ENCODE measurements around the gene CRISPLD2.

Gene CRISPLD2, protein sequence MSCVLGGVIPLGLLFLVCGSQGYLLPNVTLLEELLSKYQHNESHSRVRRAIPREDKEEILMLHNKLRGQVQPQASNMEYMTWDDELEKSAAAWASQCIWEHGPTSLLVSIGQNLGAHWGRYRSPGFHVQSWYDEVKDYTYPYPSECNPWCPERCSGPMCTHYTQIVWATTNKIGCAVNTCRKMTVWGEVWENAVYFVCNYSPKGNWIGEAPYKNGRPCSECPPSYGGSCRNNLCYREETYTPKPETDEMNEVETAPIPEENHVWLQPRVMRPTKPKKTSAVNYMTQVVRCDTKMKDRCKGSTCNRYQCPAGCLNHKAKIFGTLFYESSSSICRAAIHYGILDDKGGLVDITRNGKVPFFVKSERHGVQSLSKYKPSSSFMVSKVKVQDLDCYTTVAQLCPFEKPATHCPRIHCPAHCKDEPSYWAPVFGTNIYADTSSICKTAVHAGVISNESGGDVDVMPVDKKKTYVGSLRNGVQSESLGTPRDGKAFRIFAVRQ

DNA sequence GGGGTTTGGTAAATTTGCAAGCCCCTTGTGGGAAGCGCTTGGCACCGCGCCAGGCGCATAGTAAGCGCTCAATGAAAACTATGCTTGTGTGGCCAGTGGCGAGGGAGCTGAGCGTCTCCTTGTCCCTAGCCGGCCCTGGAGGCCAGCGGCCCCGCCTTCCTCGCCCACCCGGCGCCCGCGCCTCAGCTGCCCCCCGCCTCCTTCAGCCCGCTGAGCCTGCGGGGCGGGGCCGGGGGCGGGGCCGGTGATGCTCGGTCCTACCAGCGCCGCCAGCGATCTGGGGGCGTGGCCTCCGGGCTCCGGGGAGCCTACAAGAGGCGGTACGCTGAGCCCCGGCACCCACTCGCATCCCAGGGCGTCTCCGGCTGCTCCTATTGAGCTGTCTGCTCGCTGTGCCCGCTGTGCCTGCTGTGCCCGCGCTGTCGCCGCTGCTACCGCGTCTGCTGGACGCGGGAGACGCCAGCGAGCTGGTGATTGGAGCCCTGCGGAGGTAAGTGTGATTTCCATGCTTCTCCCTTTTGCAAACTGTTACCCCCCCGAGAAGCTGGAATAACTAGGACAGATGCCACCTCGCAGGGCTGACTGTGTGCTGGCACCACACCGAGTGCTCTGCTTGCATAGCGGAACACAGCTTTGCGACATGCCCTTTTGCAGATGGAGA lies at the start of gene CRISPLD2:
TSS of gene CRISPLD2 (plus strand) at position 342 of the 661 bp plus-strand sequence. CDS start 18,511 bp downstream, outside the sequence.
- no peak within 1 kb of the TSS for H3K4me3 ChIP-seq (ENCODE audit: low read depth, low read length)
- DNase-seq (ENCODE audit: low read depth): no peak
- TF ChIP-seq, protein P1, sequence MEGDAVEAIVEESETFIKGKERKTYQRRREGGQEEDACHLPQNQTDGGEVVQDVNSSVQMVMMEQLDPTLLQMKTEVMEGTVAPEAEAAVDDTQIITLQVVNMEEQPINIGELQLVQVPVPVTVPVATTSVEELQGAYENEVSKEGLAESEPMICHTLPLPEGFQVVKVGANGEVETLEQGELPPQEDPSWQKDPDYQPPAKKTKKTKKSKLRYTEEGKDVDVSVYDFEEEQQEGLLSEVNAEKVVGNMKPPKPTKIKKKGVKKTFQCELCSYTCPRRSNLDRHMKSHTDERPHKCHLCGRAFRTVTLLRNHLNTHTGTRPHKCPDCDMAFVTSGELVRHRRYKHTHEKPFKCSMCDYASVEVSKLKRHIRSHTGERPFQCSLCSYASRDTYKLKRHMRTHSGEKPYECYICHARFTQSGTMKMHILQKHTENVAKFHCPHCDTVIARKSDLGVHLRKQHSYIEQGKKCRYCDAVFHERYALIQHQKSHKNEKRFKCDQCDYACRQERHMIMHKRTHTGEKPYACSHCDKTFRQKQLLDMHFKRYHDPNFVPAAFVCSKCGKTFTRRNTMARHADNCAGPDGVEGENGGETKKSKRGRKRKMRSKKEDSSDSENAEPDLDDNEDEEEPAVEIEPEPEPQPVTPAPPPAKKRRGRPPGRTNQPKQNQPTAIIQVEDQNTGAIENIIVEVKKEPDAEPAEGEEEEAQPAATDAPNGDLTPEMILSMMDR (IDR thresholded peaks at IDR 0.05; ENCODE audit: low read depth, low read length, missing control alignments): no peak

DNA sequence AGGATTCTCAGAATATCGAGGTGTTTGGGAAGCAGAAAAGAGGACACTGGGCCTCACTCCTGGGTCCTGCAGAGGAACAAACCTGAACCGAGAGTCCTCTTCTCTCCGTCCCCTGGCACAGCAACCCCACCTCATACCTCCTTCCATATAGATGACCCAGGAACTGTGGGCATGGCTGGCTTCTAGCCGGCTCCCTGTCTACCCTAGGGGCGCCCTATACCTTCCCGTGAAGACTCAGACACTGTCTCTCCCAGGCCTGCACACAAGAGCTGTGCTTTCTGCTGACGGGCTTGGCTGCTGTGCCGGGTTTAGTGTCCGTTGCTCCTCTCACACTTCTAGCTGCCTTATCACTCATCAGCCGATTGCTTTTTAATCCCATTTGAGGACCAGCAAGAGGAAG lies 46.5 kb upstream of the CRISPLD2 start:
- H3K4me3 ChIP-seq (ENCODE audit: low read depth, low read length): no peak overlapping the region
- no peak for DNase-seq (ENCODE audit: low read depth)
- TF ChIP-seq, protein P1 (IDR thresholded peaks at IDR 0.05; ENCODE audit: low read depth, low read length, missing control alignments): no peak

DNA sequence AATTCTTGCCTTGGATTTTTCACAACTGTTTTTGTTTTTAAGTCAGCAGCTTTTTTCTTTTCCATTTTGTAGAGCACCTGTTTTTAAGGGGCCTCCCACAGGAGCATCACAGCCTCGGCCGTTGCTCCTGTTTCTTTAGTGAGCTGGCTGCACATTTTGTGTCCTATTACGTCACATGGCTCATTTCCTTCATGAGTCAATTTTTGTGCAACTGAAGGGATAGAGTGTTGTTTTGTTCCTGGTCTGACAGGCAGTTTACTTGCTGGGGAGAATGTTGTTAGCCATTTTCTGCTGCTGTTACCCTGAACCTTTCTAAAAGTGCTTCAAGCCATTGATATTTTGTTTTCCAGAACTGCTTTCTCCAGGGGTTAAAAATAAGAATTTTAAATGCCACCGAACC lies 45.0 kb upstream of the CRISPLD2 start:
- no peak overlapping the region for H3K4me3 ChIP-seq (ENCODE audit: low read depth, low read length)
- TF ChIP-seq, protein P1 (IDR thresholded peaks at IDR 0.05; ENCODE audit: low read depth, low read length, missing control alignments): no peak
- DNase-seq (ENCODE audit: low read depth): no peak

DNA sequence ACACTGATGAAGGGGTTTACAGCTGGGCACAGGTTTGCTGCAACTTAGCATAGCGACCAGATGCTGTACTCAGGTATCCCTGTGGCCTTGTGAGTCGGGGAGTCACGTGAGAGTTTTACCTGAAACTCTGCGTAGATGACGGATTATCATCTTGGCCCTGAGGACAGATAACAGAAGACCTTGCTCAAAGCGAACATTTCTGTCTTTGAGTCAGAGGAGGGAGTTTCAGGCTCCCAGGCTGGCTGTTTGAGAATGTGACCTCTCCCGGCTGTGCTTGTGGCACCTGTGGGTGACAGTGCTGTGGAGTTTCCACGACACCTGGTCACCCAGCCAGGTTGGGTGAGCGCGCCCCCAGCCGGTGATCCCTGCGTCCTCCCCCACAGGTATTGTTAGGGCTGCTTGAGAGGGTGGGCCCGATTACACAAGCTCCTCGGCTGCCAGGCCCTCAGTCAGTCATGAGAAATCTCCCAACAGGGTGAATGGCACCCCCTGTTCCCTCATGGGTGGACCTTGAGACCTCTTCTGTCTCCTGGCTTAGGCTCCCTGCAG lies 44.4 kb upstream of the CRISPLD2 start:
- no peak for DNase-seq (ENCODE audit: low read depth)
- H3K4me3 ChIP-seq (ENCODE audit: low read depth, low read length): no peak overlapping the region
- TF ChIP-seq, protein P1 (IDR thresholded peaks at IDR 0.05; ENCODE audit: low read depth, low read length, missing control alignments): no peak

DNA sequence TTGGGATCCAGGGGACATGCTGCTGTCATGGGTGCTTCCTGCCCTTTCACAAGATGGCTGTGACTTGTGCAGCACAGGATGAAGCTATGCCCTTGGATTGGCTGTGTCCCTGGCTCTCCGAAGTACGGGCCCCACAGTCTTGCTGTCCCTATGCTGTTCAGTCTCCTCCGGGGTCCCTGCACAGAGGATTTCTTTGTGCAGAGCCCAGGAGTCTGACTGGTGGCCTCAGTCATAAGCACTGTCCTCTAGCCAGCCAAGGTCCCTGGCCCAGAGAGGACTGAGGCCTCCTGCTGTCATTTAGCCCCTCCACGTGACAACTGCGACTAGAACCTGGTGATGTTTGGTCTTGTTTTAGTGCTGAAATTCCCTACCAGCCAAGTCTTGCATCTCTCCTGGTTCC lies 42.4 kb upstream of the CRISPLD2 start:
- no peak overlapping the region for H3K4me3 ChIP-seq (ENCODE audit: low read depth, low read length)
- no peak for DNase-seq (ENCODE audit: low read depth)
- TF ChIP-seq, protein P1 (IDR thresholded peaks at IDR 0.05; ENCODE audit: low read depth, low read length, missing control alignments): no peak

DNA sequence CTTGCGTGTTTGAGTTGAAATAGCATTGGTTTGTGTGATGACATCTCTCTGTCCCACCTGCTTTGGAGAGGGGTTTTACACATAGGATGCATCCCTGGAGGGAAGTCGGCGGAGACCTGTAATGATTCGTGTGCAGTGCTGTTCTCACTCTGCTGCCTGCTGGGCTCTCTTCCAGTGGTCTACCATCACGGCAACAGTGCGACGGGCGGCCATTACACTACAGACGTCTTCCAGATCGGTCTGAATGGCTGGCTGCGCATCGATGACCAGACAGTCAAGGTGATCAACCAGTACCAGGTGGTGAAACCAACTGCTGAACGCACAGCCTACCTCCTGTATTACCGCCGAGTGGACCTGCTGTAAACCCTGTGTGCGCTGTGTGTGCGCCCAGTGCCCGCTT lies 41.1 kb upstream of the CRISPLD2 start:
- TF ChIP-seq, protein P1 (IDR thresholded peaks at IDR 0.05; ENCODE audit: low read depth, low read length, missing control alignments): no peak
- no peak for DNase-seq (ENCODE audit: low read depth)
- H3K4me3 ChIP-seq (ENCODE audit: low read depth, low read length): no peak overlapping the region
